ENCODE results near the gene PPP1R37.

The PPP1R37 gene

GRCh38 chr19:45150180-45150579, 57.2 kb downstream of the PPP1R37 start (continued):
- TF ChIP-seq ZFP3 (CRISPR knock-in tag; IDR thresholded peaks at IDR 0.05) (no peak), POU6F1 (CRISPR knock-in tag; IDR thresholded peaks at IDR 0.05; ENCODE audit: borderline replicate concordance, low read depth) (no peak), ZNF70 (CRISPR knock-in tag; IDR thresholded peaks at IDR 0.05) (no peak), BACH2 (CRISPR knock-in tag; IDR thresholded peaks at IDR 0.05; ENCODE audit: borderline replicate concordance) (no peak), TOX (CRISPR knock-in tag; IDR thresholded peaks at IDR 0.05; ENCODE audit: borderline replicate concordance) (no peak), GLIS3 (CRISPR knock-in tag; IDR thresholded peaks at IDR 0.05) (no peak), ZFP30 (CRISPR knock-in tag; IDR thresholded peaks at IDR 0.05) (no peak), CSRNP3 (CRISPR knock-in tag; IDR thresholded peaks at IDR 0.05) (no peak), PPARA (CRISPR knock-in tag; IDR thresholded peaks at IDR 0.05; ENCODE audit: borderline replicate concordance) (no peak)

GRCh38 chr19:45150751-45151281, 57.8 kb downstream of the PPP1R37 start:
- ATAC-seq = no peak
- TF ChIP-seq CSRNP3 (CRISPR knock-in tag; IDR thresholded peaks at IDR 0.05) (no peak), OSR1 (CRISPR knock-in tag; IDR thresholded peaks at IDR 0.05) (no peak), RARB (CRISPR knock-in tag; IDR thresholded peaks at IDR 0.05) (no peak), BACH2 (CRISPR knock-in tag; IDR thresholded peaks at IDR 0.05; ENCODE audit: borderline replicate concordance) (no peak), ZC3H10 (CRISPR knock-in tag; IDR thresholded peaks at IDR 0.05) (no peak), CSDC2 (CRISPR knock-in tag; IDR thresholded peaks at IDR 0.05) (no peak), ZFP3 (CRISPR knock-in tag; IDR thresholded peaks at IDR 0.05) (no peak), GLIS3 (CRISPR knock-in tag; IDR thresholded peaks at IDR 0.05) (no peak), ZNF70 (CRISPR knock-in tag; IDR thresholded peaks at IDR 0.05) (no peak), PATZ1 (CRISPR knock-in tag; IDR thresholded peaks at IDR 0.05; ENCODE audit: borderline replicate concordance) (no peak), CREB5 (CRISPR knock-in tag; IDR thresholded peaks at IDR 0.05; ENCODE audit: low read depth) (no peak), ARNTL (CRISPR knock-in tag; IDR thresholded peaks at IDR 0.05; ENCODE audit: borderline replicate concordance, low read depth) (no peak), TSHZ2 (CRISPR knock-in tag; IDR thresholded peaks at IDR 0.05) (no peak), ESRRG (CRISPR knock-in tag; IDR thresholded peaks at IDR 0.05) (no peak)

- ATAC-seq = no peak
- TF ChIP-seq ZFP30 (CRISPR knock-in tag; IDR thresholded peaks at IDR 0.05) = no peak
- no peak for TF ChIP-seq TCF4 (CRISPR knock-in tag; IDR thresholded peaks at IDR 0.05; ENCODE audit: borderline replicate concordance)
- TF ChIP-seq PATZ1 (CRISPR knock-in tag; IDR thresholded peaks at IDR 0.05; ENCODE audit: borderline replicate concordance) = no peak
- no peak for TF ChIP-seq ESRRG (CRISPR knock-in tag; IDR thresholded peaks at IDR 0.05)
- TF ChIP-seq RARB (CRISPR knock-in tag; IDR thresholded peaks at IDR 0.05) = no peak
- TF ChIP-seq ZC3H10 (CRISPR knock-in tag; IDR thresholded peaks at IDR 0.05) = no peak
- no peak for TF ChIP-seq ZFP3 (CRISPR knock-in tag; IDR thresholded peaks at IDR 0.05)
- no peak for TF ChIP-seq ZNF70 (CRISPR knock-in tag; IDR thresholded peaks at IDR 0.05)
- TF ChIP-seq ARNTL (CRISPR knock-in tag; IDR thresholded peaks at IDR 0.05; ENCODE audit: borderline replicate concordance, low read depth) = no peak
- TF ChIP-seq BACH2 (CRISPR knock-in tag; IDR thresholded peaks at IDR 0.05; ENCODE audit: borderline replicate concordance) = no peak
- TF ChIP-seq GLIS3 (CRISPR knock-in tag; IDR thresholded peaks at IDR 0.05) = no peak
- TF ChIP-seq CREB5 (CRISPR knock-in tag; IDR thresholded peaks at IDR 0.05; ENCODE audit: low read depth) = no peak
- TF ChIP-seq OSR1 (CRISPR knock-in tag; IDR thresholded peaks at IDR 0.05) = no peak
- TF ChIP-seq CSDC2 (CRISPR knock-in tag; IDR thresholded peaks at IDR 0.05) = no peak
- TF ChIP-seq SNAI2 (CRISPR knock-in tag; IDR thresholded peaks at IDR 0.05) = no peak
Observed at GRCh38 chr19:45151320-45151719, 58.3 kb downstream of the PPP1R37 start.
